AG04450 (cell line): ENCODE data around the gene NIT2. TPM values are rescaled to one million over a fixed set of nuclear protein-coding genes. Genes with fewer than 3 reads are reported as not detected.

Source experiments
- CTCF ChIA-PET: fragments of 300-600, 350-600 bp; formaldehyde crosslinking; extraction: SDS; loops from one replicate; lab custom pipeline; 2022; ENCODE audit warnings: antibody characterized with exemption, inconsistent platforms; lab: Charles Lee
- POLR2A ChIA-PET: fragments of 350-600 bp; formaldehyde crosslinking; extraction: SDS; loops from one replicate; lab custom pipeline; 2021; ENCODE audit warnings: antibody characterized with exemption, inconsistent platforms; lab: Yijun Ruan, JAX
- DNase-seq: peaks from one replicate; pipeline ENCODE4 v3.0.0-alpha.2; 2011; ENCODE audit warnings: low read depth, low spot score
- H3K27ac ChIP-seq: one replicate; pipeline ENCODE4 v1.5.1; 2012; ENCODE audit warnings: low read depth, low read length, control low read depth
- H3K27me3 ChIP-seq: one replicate; pipeline ENCODE4 v1.6.0; 2012; ENCODE audit warnings: low read length; ENCODE audit not compliant: control insufficient read depth, insufficient read depth
- H3K4me3 ChIP-seq: 2 replicates; pipeline ENCODE4 v1.5.1; 2011; ENCODE audit warnings: mild to moderate bottlenecking, low read depth, low read length, control low read depth
- H3K9me3 ChIP-seq: 2 replicates; pipeline ENCODE4 v1.5.1; 2012; ENCODE audit warnings: low read length; ENCODE audit not compliant: control insufficient read depth, insufficient read depth
- polyA minus RNA-seq: library from RNA; depleted of rRNA, polyadenylated mRNA; stranded (reverse); fragments of >200 nt; gene quantifications from 2 replicates; pipeline ENCODE4 v1.2.3, GENCODE V29; 2011; rRNA and poly(A)+ RNA removed
- polyA plus RNA-seq: library from polyadenylated mRNA; depleted of rRNA; stranded (reverse); fragments of >200 nt; gene quantifications from 2 replicates; pipeline ENCODE4 v1.2.3, GENCODE V29; 2011; rRNA removed
- TF ChIP-seq, protein P1 (sequence below): IDR thresholded peaks from 2 replicates; pipeline ENCODE4 v1.5.1; 2011; ENCODE audit warnings: low read depth, low read length, control low read depth, inconsistent platforms

NIT2 gene, protein sequence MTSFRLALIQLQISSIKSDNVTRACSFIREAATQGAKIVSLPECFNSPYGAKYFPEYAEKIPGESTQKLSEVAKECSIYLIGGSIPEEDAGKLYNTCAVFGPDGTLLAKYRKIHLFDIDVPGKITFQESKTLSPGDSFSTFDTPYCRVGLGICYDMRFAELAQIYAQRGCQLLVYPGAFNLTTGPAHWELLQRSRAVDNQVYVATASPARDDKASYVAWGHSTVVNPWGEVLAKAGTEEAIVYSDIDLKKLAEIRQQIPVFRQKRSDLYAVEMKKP
- polyA plus RNA-seq = 48.1 and 60.9 TPM in 2 replicates
- 11.2 and 15.7 TPM in 2 replicates for polyA minus RNA-seq

GRCh38 chr3:100334488-100335351 is at the start of gene NIT2:
TSS of gene NIT2 (plus strand) at chr3:100334757. CDS start at chr3:100334792, 35 bp downstream.
- TF ChIP-seq, protein P1, sequence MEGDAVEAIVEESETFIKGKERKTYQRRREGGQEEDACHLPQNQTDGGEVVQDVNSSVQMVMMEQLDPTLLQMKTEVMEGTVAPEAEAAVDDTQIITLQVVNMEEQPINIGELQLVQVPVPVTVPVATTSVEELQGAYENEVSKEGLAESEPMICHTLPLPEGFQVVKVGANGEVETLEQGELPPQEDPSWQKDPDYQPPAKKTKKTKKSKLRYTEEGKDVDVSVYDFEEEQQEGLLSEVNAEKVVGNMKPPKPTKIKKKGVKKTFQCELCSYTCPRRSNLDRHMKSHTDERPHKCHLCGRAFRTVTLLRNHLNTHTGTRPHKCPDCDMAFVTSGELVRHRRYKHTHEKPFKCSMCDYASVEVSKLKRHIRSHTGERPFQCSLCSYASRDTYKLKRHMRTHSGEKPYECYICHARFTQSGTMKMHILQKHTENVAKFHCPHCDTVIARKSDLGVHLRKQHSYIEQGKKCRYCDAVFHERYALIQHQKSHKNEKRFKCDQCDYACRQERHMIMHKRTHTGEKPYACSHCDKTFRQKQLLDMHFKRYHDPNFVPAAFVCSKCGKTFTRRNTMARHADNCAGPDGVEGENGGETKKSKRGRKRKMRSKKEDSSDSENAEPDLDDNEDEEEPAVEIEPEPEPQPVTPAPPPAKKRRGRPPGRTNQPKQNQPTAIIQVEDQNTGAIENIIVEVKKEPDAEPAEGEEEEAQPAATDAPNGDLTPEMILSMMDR = no peak
- peak within 1 kb of the TSS; percentile 25 for H3K27ac ChIP-seq
- H3K27me3 ChIP-seq = no peaks in the 10 kb centered on the region
- POLR2A ChIA-PET = interaction anchor here (0.6 to 1.2 kb wide), 3 partner anchors 41 to 1263 kb away, joined by 6 read pairs; partner anchors contain the start of genes LNP1 and TOMM70
- CTCF ChIA-PET = interaction anchor here (0.5 to 1.0 kb wide), 4 partner anchors 69 to 503 kb away, joined by 3 to 5 read pairs (median 4); no protein-coding TSS in a partner anchor
- DNase-seq = peak; percentile 51
- H3K9me3 ChIP-seq = no peaks in the 10 kb centered on the region
- peak within 1 kb of the TSS; percentile 72 for H3K4me3 ChIP-seq

GRCh38 chr3:100288288-100288894 is 46.2 kb upstream of the NIT2 start:
- no peaks in the 10 kb centered on the region for H3K9me3 ChIP-seq
- no peak overlapping the region for H3K4me3 ChIP-seq
- H3K27ac ChIP-seq = no peak overlapping the region
- TF ChIP-seq, protein P1 = no peak
- no peaks in the 10 kb centered on the region for H3K27me3 ChIP-seq
- no peak for DNase-seq
- ChIA-PET CTCF (interaction anchor here (1.3 kb wide), 1 partner anchor 457 kb away, joined by 4 read pairs; no protein-coding TSS in a partner anchor), POLR2A (no interaction called here)

- no peak for DNase-seq
- TF ChIP-seq, protein P1 = no peak
- H3K27me3 ChIP-seq = no peaks in the 10 kb centered on the region
- H3K9me3 ChIP-seq = no peaks in the 10 kb centered on the region
- POLR2A ChIA-PET = no interaction called here
- no peak overlapping the region for H3K27ac ChIP-seq
- H3K4me3 ChIP-seq = no peak overlapping the region
- CTCF ChIA-PET = no interaction called here
Observed at GRCh38 chr3:100289339-100289738, 45.2 kb upstream of the NIT2 start.

DNA sequence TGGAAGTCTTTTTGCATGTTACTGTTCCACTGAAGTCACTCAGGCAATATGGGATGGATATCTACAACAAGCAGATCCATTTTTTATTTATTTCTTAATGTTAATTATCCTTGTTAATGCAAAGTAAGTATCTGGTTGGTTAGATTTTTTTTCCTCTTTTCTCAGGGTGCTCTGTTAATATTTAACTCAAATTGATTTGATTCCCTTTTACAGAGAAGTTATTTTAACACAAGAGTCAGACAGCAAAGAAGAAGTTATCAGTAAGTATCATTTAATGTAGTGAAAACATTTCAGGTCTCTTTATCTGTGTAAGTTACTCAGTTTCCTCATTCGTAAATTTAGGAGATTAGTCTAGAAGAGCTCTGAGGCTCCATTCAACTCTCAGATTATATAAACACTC is 39.5 kb upstream of the NIT2 start:
- DNase-seq = no peak
- TF ChIP-seq, protein P1 = no peak
- ChIA-PET POLR2A (no interaction called here), CTCF (interaction anchor here (0.6 kb wide), 1 partner anchor 451 kb away, joined by 3 read pairs; no protein-coding TSS in a partner anchor)
- Histone ChIP-seq H3K9me3 (no peaks in the 10 kb centered on the region), H3K27ac (no peak overlapping the region), H3K27me3 (no peaks in the 10 kb centered on the region), H3K4me3 (no peak overlapping the region)
